NCI-H128 (cell line): ENCODE measurements around the gene DAZ2.
"Not testable (repeated sequence)": the region's sequence is repeated elsewhere in the genome, so short reads cannot be mapped to it uniquely, and the experiment has no call there.

Experiments used
- DNase-seq: peaks from one replicate; lab custom pipeline; 2025; ENCODE audit not compliant: unreplicated experiment; lab: John Stamatoyannopoulos, UW

DAZ2 gene

GRCh38 chrY:23219233-23219632, at the start of gene DAZ2:
TSS of gene DAZ2 (plus strand) at chrY:23219533. CDS start at chrY:23219741, 208 bp downstream.
- DNase-seq = not testable (repeated sequence)

- DNase-seq = not testable (repeated sequence)
Observed at GRCh38 chrY:23198908-23199307, 20.4 kb upstream of the DAZ2 start, which contains the start of gene DAZ1. TSS of gene DAZ1 (minus strand) at chrY:23199008. CDS start at chrY:23198800, 208 bp downstream.

- DNase-seq = not testable (repeated sequence)
Observed at GRCh38 chrY:23207455-23207854, 11.9 kb upstream of the DAZ2 start.

GRCh38 chrY:23209802-23210495, 9.4 kb upstream of the DAZ2 start:
- DNase-seq = not testable (repeated sequence)

GRCh38 chrY:23210681-23211080, 8.7 kb upstream of the DAZ2 start:
- DNase-seq = not testable (repeated sequence)
